Glutamatergic neuron (in vitro differentiated cells): ENCODE results near the gene CDYL2. TPM values are rescaled to one million over a fixed set of nuclear protein-coding genes. Genes with fewer than 3 reads are reported as not detected.
A peak's percentile ranks its signal among the peaks of the same experiment; 100 is the strongest.

Source experiments
- DNase-seq: peaks from one replicate; pipeline ENCODE4 v3.0.0; 2022
- H3K27ac Mint-ChIP-seq: one replicate; pipeline ENCODE4 v1.8.0; 2020; ENCODE audit warnings: mild to moderate bottlenecking, mixed read lengths, inconsistent platforms; ENCODE audit not compliant: unreplicated experiment
- H3K27me3 Mint-ChIP-seq: one replicate; pipeline ENCODE4 v1.8.0; 2020; ENCODE audit warnings: mild to moderate bottlenecking, moderate library complexity, mixed read lengths, inconsistent platforms; ENCODE audit not compliant: unreplicated experiment
- H3K36me3 Mint-ChIP-seq: one replicate; pipeline ENCODE4 v1.8.0; 2020; ENCODE audit warnings: mild to moderate bottlenecking, mixed read lengths, inconsistent platforms; ENCODE audit not compliant: unreplicated experiment
- H3K4me1 Mint-ChIP-seq: one replicate; pipeline ENCODE4 v1.8.0; 2020; ENCODE audit warnings: mild to moderate bottlenecking, low read depth, mixed read lengths, inconsistent platforms; ENCODE audit not compliant: unreplicated experiment
- H3K4me3 Mint-ChIP-seq: one replicate; pipeline ENCODE4 v1.8.0; 2020; ENCODE audit warnings: mild to moderate bottlenecking, mixed read lengths, inconsistent platforms; ENCODE audit not compliant: unreplicated experiment
- H3K9me3 Mint-ChIP-seq: one replicate; pipeline ENCODE4 v1.8.0; 2020; ENCODE audit warnings: mild to moderate bottlenecking, moderate library complexity, mixed read lengths, inconsistent platforms; ENCODE audit not compliant: unreplicated experiment
- long read RNA-seq: library from polyadenylated mRNA; unstranded; transcript quantifications from one replicate; pipeline ENCODE4 v2.0.0, GENCODE V29; 2020; ENCODE audit not compliant: unreplicated experiment
- total RNA-seq: library from RNA; stranded (reverse); fragmentation: NEBNext Ultra II Directional; extraction: Animal tissue kit (Norgen Biotek cat#: 25700); gene quantifications from one replicate; pipeline ENCODE4 v1.2.1, GENCODE V29; 2021; ENCODE audit not compliant: unreplicated experiment
- TF ChIP-seq, protein P1 (sequence below): fragments of 200-600 bp; sonication (generic); IDR thresholded peaks from one replicate; pipeline ENCODE4 v1.5.0; 2021; ENCODE audit not compliant: partially characterized antibody, unreplicated experiment

Gene CDYL2, protein sequence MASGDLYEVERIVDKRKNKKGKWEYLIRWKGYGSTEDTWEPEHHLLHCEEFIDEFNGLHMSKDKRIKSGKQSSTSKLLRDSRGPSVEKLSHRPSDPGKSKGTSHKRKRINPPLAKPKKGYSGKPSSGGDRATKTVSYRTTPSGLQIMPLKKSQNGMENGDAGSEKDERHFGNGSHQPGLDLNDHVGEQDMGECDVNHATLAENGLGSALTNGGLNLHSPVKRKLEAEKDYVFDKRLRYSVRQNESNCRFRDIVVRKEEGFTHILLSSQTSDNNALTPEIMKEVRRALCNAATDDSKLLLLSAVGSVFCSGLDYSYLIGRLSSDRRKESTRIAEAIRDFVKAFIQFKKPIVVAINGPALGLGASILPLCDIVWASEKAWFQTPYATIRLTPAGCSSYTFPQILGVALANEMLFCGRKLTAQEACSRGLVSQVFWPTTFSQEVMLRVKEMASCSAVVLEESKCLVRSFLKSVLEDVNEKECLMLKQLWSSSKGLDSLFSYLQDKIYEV
- total RNA-seq: 30.5 TPM
- long read RNA-seq: 0 reads

DNA sequence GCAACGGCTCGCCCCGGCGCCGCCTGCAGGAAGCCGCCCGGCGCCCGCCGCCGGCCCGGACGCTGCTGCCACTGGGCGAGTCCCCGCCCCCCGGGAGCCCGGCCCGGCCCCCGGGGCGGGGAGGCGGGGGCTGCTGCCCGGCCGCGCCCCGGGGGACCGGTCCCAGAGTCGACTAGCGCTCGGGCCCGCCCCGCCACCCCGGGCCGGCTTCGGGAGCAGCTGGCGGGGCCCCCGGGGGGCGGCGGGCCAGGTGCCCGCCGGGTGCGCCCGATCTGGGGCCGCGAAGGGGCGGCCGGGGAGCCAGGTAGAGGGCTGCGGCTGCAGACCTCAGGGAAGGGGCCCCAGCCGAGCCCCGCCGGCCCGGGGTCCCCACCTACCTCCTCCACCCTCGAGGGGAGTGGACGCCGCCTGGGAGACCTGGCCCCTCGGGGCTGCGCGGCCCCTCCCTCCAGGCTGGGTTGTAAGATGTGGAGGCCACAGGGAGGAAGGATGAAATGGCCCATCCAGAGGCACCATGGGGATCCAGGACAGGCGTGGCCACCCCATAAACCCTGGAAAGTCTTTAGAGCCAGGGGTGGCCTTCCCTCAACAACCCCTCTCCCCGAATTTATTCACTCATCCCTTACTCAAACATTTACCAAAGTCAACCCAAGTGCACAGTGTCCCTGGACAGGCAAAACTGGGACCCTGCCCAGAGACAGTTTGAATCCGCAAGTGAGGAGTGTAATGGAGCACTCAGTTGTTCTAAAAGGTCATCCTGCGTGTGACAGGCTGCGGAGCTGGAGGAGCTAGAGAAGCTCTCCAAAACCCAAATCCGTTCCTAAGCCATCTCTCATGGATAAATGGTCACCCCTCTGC, at the start of gene CDYL2:
TSS of gene CDYL2 (minus strand) at position 73 of the 858 bp plus-strand sequence. CDS start 425 bp downstream, outside the sequence.
- Mint-ChIP-seq H3K27ac (peak within 1 kb of the TSS; percentile 82), H3K27me3 (peaks cover 6% of the 10 kb centered on the region), H3K9me3 (peaks cover 6% of the 10 kb centered on the region), H3K4me3 (peak within 1 kb of the TSS; percentile 91), H3K4me1 (no peaks in the 10 kb centered on the region), H3K36me3 (no peaks in the 10 kb centered on the region)
- TF ChIP-seq, protein P1, sequence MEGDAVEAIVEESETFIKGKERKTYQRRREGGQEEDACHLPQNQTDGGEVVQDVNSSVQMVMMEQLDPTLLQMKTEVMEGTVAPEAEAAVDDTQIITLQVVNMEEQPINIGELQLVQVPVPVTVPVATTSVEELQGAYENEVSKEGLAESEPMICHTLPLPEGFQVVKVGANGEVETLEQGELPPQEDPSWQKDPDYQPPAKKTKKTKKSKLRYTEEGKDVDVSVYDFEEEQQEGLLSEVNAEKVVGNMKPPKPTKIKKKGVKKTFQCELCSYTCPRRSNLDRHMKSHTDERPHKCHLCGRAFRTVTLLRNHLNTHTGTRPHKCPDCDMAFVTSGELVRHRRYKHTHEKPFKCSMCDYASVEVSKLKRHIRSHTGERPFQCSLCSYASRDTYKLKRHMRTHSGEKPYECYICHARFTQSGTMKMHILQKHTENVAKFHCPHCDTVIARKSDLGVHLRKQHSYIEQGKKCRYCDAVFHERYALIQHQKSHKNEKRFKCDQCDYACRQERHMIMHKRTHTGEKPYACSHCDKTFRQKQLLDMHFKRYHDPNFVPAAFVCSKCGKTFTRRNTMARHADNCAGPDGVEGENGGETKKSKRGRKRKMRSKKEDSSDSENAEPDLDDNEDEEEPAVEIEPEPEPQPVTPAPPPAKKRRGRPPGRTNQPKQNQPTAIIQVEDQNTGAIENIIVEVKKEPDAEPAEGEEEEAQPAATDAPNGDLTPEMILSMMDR: no peak
- peak; percentile 61 for DNase-seq

DNA sequence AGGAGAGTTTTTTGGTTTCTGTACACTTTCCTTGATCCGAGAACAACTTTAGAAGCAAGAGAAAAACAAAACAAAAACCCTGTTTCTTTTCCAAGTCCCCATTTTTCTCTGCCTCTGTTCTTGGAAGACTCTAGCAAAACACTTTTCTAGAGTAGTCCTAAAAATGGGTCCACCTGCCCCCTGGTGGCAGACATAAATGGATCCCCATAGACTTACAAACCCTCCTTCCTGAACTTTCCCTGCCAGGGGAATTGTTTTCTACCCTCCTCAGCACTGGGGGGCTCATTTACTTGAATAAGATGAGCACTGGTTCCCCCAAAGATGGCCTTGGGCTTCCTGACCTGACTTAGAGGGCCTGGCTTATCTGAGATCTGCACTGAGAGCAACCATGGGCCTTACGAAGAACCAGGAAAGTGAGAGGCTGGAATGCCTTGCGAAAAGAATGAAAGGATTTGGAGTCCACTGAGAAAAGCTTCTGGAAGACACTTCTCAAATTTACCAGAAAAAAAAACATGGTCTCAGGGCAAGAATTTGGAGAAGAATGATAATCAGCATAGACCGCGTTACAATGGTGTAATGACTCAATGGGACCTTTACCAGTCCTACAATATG, 48.0 kb upstream of the CDYL2 start:
- Mint-ChIP-seq H3K4me1 (no peaks in the 10 kb centered on the region), H3K36me3 (no peaks in the 10 kb centered on the region), H3K27ac (no peak overlapping the region), H3K27me3 (no peaks in the 10 kb centered on the region), H3K9me3 (no peaks in the 10 kb centered on the region), H3K4me3 (no peak overlapping the region)
- TF ChIP-seq, protein P1: peak; percentile 52
- peak; percentile 31 for DNase-seq

DNA sequence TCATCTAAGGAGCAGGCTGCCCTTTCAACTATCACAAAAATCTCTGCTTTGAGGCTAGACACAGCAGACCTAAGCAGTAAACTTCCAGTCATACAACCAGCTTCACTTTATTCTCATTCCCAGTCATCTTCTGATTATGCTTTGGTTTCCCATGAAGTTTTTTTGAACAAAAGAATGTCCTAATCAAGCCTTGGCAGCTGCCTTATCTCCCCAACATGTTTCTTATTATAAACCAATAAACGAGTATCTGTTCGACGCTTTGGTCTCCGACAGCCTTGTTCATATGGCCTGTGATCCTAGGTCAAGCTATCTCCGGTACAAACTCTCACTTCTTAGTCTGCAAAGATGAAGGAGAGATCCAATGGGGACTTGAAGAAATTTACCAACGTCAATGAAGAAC, 47.4 kb upstream of the CDYL2 start:
- no peaks in the 10 kb centered on the region for H3K4me1 Mint-ChIP-seq
- no peak overlapping the region for H3K27ac Mint-ChIP-seq
- no peaks in the 10 kb centered on the region for H3K27me3 Mint-ChIP-seq
- H3K36me3 Mint-ChIP-seq: no peaks in the 10 kb centered on the region
- H3K9me3 Mint-ChIP-seq: no peaks in the 10 kb centered on the region
- H3K4me3 Mint-ChIP-seq: no peak overlapping the region
- TF ChIP-seq, protein P1: no peak
- no peak for DNase-seq

DNA sequence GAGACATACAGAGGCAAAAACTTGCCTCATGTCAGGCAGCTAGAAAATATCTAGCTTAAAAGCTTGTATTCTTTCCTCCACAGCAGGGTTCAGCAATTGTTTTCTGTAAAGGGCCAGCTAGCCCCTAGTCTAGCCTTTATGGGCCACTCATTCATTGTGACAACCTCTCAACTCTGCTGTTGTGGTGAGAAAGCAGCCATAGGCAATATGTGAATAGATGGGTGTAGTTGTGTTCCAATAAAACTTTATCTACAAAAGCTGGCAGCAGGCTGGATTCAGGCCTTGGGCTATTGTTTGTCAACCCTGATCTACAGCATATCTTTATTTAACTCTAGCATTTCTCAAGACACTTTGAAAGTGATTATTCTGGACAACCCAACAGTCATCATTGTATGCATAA, 46.4 kb upstream of the CDYL2 start:
- no peak for DNase-seq
- Mint-ChIP-seq H3K9me3 (no peaks in the 10 kb centered on the region), H3K27ac (no peak overlapping the region), H3K27me3 (no peaks in the 10 kb centered on the region), H3K4me1 (no peaks in the 10 kb centered on the region), H3K4me3 (no peak overlapping the region), H3K36me3 (no peaks in the 10 kb centered on the region)
- TF ChIP-seq, protein P1: no peak
